BE2C (cell line): Measurements from ENCODE around the gene SLC35B2.

Source experiments
- DNase-seq: peaks from one replicate; pipeline ENCODE4 v3.0.0-alpha.2; 2020
- H3K27me3 ChIP-seq: fragments of 250-450 bp; sonication (Bioruptor Pico); 2 replicates; pipeline ENCODE4 v1.5.1; 2020; ENCODE audit warnings: mild to moderate bottlenecking
- H3K36me3 ChIP-seq: fragments of 250-450 bp; sonication (Bioruptor Pico); 2 replicates; pipeline ENCODE4 v1.5.1; 2020; ENCODE audit warnings: mild to moderate bottlenecking
- H3K4me1 ChIP-seq: fragments of 250-450 bp; sonication (Bioruptor Pico); 2 replicates; pipeline ENCODE4 v1.5.1; 2020
- H3K4me3 ChIP-seq: 2 replicates; pipeline ENCODE4 v1.5.1; 2011; ENCODE audit warnings: low read depth, low read length
- H3K9me3 ChIP-seq: fragments of 250-450 bp; sonication (Bioruptor Pico); 2 replicates; pipeline ENCODE4 v1.5.1; 2020
- CTCF ChIP-seq: IDR thresholded peaks from 2 replicates; pipeline ENCODE4 v1.5.1; 2012; ENCODE audit warnings: mild to moderate bottlenecking, low read depth, low read length

The SLC35B2 gene

GRCh38 chr6:44278774-44279697 is 21.7 kb upstream of the SLC35B2 start:
- no peak for TF ChIP-seq CTCF
- no peaks in the 10 kb centered on the region for H3K27me3 ChIP-seq
- H3K4me1 ChIP-seq, result no peaks in the 10 kb centered on the region
- no peak overlapping the region for H3K4me3 ChIP-seq
- DNase-seq, result no peak
- H3K9me3 ChIP-seq, result no peaks in the 10 kb centered on the region
- no peaks in the 10 kb centered on the region for H3K36me3 ChIP-seq

- Histone ChIP-seq H3K9me3 (no peaks in the 10 kb centered on the region), H3K4me1 (no peaks in the 10 kb centered on the region), H3K4me3 (no peak overlapping the region), H3K27me3 (no peaks in the 10 kb centered on the region), H3K36me3 (no peaks in the 10 kb centered on the region)
- DNase-seq, result no peak
- TF ChIP-seq CTCF, result no peak
Observed at GRCh38 chr6:44278315-44278714, 21.0 kb upstream of the SLC35B2 start.

- no peak for DNase-seq
- no peaks in the 10 kb centered on the region for H3K4me1 ChIP-seq
- H3K4me3 ChIP-seq, result no peak overlapping the region
- no peaks in the 10 kb centered on the region for H3K36me3 ChIP-seq
- no peak for TF ChIP-seq CTCF
- no peaks in the 10 kb centered on the region for H3K27me3 ChIP-seq
- no peaks in the 10 kb centered on the region for H3K9me3 ChIP-seq
Observed at GRCh38 chr6:44277763-44278162, 20.4 kb upstream of the SLC35B2 start.

GRCh38 chr6:44276667-44277640 is 19.6 kb upstream of the SLC35B2 start:
- no peak overlapping the region for H3K4me3 ChIP-seq
- H3K36me3 ChIP-seq, result no peaks in the 10 kb centered on the region
- no peaks in the 10 kb centered on the region for H3K4me1 ChIP-seq
- no peaks in the 10 kb centered on the region for H3K9me3 ChIP-seq
- no peak for TF ChIP-seq CTCF
- no peaks in the 10 kb centered on the region for H3K27me3 ChIP-seq
- no peak for DNase-seq

- no peak for DNase-seq
- Histone ChIP-seq H3K36me3 (no peaks in the 10 kb centered on the region), H3K4me3 (no peak overlapping the region), H3K4me1 (peaks cover 4% of the 10 kb centered on the region; the same call in 1 of the 2 replicates), H3K9me3 (no peaks in the 10 kb centered on the region), H3K27me3 (no peaks in the 10 kb centered on the region)
- no peak for TF ChIP-seq CTCF
Observed at GRCh38 chr6:44275749-44276648, 18.7 kb upstream of the SLC35B2 start.
